Vagina (tissue), 2 donors: ENCODE measurements around the gene MEIS3.

ENCODE experiments used
- POLR2A ChIP-seq, 2 donors: fragments of 450-650 bp; IDR thresholded peaks; one replicate each; pipeline ENCODE4 v1.6.1; 2017; ENCODE audit warnings: antibody characterized with exemption in 2 of 2, mild to moderate bottlenecking in 2 of 2, moderate library complexity in 2 of 2
- POLR2AphosphoS5 ChIP-seq, 2 donors: sonication (generic); formaldehyde crosslinking; IDR thresholded peaks; one replicate each; pipeline ENCODE4 v1.9.0; 2017; ENCODE audit warnings: antibody characterized with exemption in 2 of 2, mild to moderate bottlenecking in 2 of 2, low read depth in 1 of 2; ENCODE audit not compliant: insufficient read depth in 1 of 2
- TF ChIP-seq, protein P1 (sequence below), 3 experiments: fragments of 450-650 bp in 2 of 3; fragments of 200-600 bp in 1 of 3; sonication (generic) in 1 of 3; IDR thresholded peaks; one replicate each; pipeline ENCODE4 v1.5.1; 2017 to 2019; ENCODE audit warnings: antibody characterized with exemption in 3 of 3, mild to moderate bottlenecking in 2 of 3, moderate library complexity in 2 of 3

DNA sequence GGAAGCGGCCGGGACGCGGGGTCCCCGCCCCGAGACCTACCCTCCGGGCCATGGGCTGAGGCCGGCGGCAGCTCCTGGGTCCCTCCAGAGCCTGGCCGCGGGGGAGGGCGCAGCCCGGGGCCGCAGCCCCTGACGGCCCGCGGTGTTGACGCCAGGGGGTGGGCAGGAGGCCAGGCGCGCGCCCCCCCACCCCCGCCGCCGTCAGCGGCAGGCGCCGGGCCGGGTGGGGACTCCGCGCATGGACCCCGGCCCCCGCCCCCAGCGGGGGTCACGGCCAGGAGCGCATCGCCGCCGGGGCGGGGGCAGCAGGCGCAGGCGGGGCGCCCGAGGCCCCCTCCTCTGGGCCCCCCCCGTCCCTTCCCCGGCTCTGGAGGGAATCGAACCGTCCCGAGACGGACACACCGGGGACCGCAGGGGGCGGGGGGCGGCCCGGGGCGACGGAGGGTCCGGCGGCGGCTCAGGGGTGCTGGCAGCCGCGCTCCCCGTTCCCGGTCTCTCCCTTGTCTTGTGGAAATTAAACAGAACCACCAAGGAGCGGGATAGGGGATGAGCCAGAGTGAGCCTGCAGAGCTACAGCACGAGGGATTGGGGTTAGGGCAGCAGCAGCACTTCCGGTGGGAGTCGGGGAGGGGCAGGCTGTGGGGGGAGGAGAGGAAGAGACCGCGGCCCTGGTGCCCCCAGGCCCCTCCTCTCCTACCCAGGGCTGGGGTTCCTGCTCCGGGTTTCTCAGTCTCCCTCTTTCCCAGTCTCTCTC is at the start of gene MEIS3:
- TF ChIP-seq POLR2AphosphoS5 (IDR thresholded peaks at IDR 0.05; ENCODE audit: insufficient read depth in 1 of 2, low read depth in 1 of 2) (no peak), POLR2A (IDR thresholded peaks at IDR 0.05) (no peak)
- TF ChIP-seq, protein P1, sequence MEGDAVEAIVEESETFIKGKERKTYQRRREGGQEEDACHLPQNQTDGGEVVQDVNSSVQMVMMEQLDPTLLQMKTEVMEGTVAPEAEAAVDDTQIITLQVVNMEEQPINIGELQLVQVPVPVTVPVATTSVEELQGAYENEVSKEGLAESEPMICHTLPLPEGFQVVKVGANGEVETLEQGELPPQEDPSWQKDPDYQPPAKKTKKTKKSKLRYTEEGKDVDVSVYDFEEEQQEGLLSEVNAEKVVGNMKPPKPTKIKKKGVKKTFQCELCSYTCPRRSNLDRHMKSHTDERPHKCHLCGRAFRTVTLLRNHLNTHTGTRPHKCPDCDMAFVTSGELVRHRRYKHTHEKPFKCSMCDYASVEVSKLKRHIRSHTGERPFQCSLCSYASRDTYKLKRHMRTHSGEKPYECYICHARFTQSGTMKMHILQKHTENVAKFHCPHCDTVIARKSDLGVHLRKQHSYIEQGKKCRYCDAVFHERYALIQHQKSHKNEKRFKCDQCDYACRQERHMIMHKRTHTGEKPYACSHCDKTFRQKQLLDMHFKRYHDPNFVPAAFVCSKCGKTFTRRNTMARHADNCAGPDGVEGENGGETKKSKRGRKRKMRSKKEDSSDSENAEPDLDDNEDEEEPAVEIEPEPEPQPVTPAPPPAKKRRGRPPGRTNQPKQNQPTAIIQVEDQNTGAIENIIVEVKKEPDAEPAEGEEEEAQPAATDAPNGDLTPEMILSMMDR (IDR thresholded peaks at IDR 0.05) = no peak
